OCI-M1 (cell line): ENCODE measurements around the gene IL3RA.
"Not testable (repeated sequence)": the region's sequence is repeated elsewhere in the genome, so short reads cannot be mapped to it uniquely, and the experiment has no call there.

Experiments used
- DNase-seq: peaks from one replicate; lab custom pipeline; 2025; lab: John Stamatoyannopoulos, UW

The IL3RA gene

GRCh38 chrX:1423215-1423614 lies 86.6 kb downstream of the IL3RA start:
- DNase-seq: no peak

- no peak for DNase-seq
Observed at GRCh38 chrX:1424147-1424851, 87.7 kb downstream of the IL3RA start.

GRCh38 chrX:1425381-1425780 lies 88.8 kb downstream of the IL3RA start:
- no peak for DNase-seq

- not testable (repeated sequence) for DNase-seq
Observed at GRCh38 chrX:1426321-1426720, 89.7 kb downstream of the IL3RA start.

- DNase-seq: no peak
Observed at GRCh38 chrX:1427756-1428155, 91.2 kb downstream of the IL3RA start.

GRCh38 chrX:1430451-1430850 lies 93.9 kb downstream of the IL3RA start:
- no peak for DNase-seq
